ENCODE data around the gene PIK3C2A. TPM values are rescaled to one million over a fixed set of nuclear protein-coding genes. Genes with fewer than 3 reads are reported as not detected.
A peak's percentile ranks its signal among the peaks of the same experiment; 100 is the strongest.
"Not testable (repeated sequence)": the region's sequence is repeated elsewhere in the genome, so short reads cannot be mapped to it uniquely, and the experiment has no call there.

The PIK3C2A gene
- 10 to 100 TPM; 25.7 to 37.3 TPM for total RNA-seq

GRCh38 chr11:17207317-17208256, at the start of gene PIK3C2A:
TSS of gene PIK3C2A (minus strand) at chr11:17207986. CDS start at chr11:17169741, 38,245 bp downstream.
- H3K4me1 Mint-ChIP-seq (ENCODE audit: low read depth in 2 of 2), result peaks cover 30 to 37% of the 10 kb centered on the region in 2 donors
- no peaks in the 10 kb centered on the region for H3K36me3 Mint-ChIP-seq
- peak within 1 kb of the TSS; percentile 96 for H3K4me3 Mint-ChIP-seq
- peak within 1 kb of the TSS; percentile 64 to 95 for H3K27ac Mint-ChIP-seq
- peak; percentile 99 to 100 for ATAC-seq
- H3K27me3 Mint-ChIP-seq, result no peaks in the 10 kb centered on the region
- DNase-seq (ENCODE audit: low spot score), result peak; percentile 96
- H3K9me3 Mint-ChIP-seq, result no peaks in the 10 kb centered on the region

- Mint-ChIP-seq H3K4me3 (no peak overlapping the region), H3K4me1 (ENCODE audit: low read depth in 2 of 2) (no peaks in the 10 kb centered on the region), H3K27ac (no peak overlapping the region), H3K27me3 (peaks cover 3% of the 10 kb centered on the region in 2 donors), H3K36me3 (no peaks in the 10 kb centered on the region), H3K9me3 (no peaks in the 10 kb centered on the region)
- DNase-seq (ENCODE audit: low spot score) (no peak), ATAC-seq (no peak)
Observed at GRCh38 chr11:17257196-17257595, 49.4 kb upstream of the PIK3C2A start.

DNA sequence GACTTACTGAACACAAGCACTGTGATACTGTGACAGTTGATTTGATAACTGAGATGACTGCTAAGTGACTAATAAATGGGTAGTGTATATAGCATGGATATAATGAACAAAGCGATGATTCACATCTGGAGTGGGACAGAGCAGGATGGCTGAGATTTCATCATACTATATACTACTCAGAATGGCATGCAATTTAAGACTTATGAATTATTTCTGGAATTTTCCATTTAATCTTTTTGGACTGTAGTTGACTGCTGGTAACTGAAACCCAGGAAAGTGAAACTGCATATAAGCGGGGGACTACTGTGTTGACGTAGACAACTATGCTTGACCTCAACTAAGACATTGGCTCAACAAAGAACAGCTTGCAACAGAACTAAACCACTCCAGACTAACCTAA, 48.7 kb upstream of the PIK3C2A start:
- no peaks in the 10 kb centered on the region for H3K4me1 Mint-ChIP-seq (ENCODE audit: low read depth in 2 of 2)
- H3K9me3 Mint-ChIP-seq, result no peaks in the 10 kb centered on the region
- ATAC-seq (peak in 1 of 2 donors; percentile 38), DNase-seq (ENCODE audit: low spot score) (no peak)
- no peak overlapping the region for H3K27ac Mint-ChIP-seq
- peaks cover 3 to 9% of the 10 kb centered on the region in 2 donors for H3K27me3 Mint-ChIP-seq
- H3K4me3 Mint-ChIP-seq, result no peak overlapping the region
- no peaks in the 10 kb centered on the region for H3K36me3 Mint-ChIP-seq

DNA sequence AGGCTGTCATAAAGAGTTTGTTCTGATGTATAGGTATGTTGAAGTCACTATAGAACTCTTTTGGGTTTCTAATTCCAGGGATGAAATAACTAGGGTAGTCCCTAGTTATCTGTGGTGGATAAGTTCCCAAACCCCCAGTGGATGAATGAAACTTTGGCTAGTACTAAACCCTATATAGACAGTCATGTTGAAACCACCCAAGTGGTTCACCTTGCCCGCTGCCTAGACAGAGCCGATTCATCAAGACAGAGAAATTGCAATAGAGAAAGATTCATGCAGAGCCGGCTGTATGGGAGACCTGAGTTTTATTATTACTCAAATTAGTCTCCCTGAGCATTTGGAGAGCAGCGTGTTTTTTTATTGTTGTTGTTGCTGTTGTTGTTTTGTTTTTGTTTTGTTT, 44.9 kb upstream of the PIK3C2A start:
- H3K4me1 Mint-ChIP-seq (ENCODE audit: low read depth in 2 of 2), result no peaks in the 10 kb centered on the region
- DNase-seq (ENCODE audit: low spot score) (no peak), ATAC-seq (no peak)
- no peaks in the 10 kb centered on the region for H3K9me3 Mint-ChIP-seq
- H3K4me3 Mint-ChIP-seq, result no peak overlapping the region
- H3K36me3 Mint-ChIP-seq, result no peaks in the 10 kb centered on the region
- H3K27me3 Mint-ChIP-seq, result peaks cover 7 to 24% of the 10 kb centered on the region in 2 donors
- no peak overlapping the region for H3K27ac Mint-ChIP-seq

GRCh38 chr11:17250561-17251350, 43.0 kb upstream of the PIK3C2A start:
- H3K4me3 Mint-ChIP-seq, result no peak overlapping the region
- H3K9me3 Mint-ChIP-seq, result no peaks in the 10 kb centered on the region
- no peak overlapping the region for H3K27ac Mint-ChIP-seq
- ATAC-seq (no peak), DNase-seq (ENCODE audit: low spot score) (no peak)
- peaks cover 7 to 31% of the 10 kb centered on the region in 2 donors for H3K27me3 Mint-ChIP-seq
- no peaks in the 10 kb centered on the region for H3K4me1 Mint-ChIP-seq (ENCODE audit: low read depth in 2 of 2)
- H3K36me3 Mint-ChIP-seq, result no peaks in the 10 kb centered on the region

- Mint-ChIP-seq H3K36me3 (no peaks in the 10 kb centered on the region), H3K4me3 (no peak overlapping the region), H3K27me3 (peaks cover 19 to 24% of the 10 kb centered on the region in 2 donors), H3K9me3 (no peaks in the 10 kb centered on the region), H3K4me1 (ENCODE audit: low read depth in 2 of 2) (peaks cover 8 to 13% of the 10 kb centered on the region in 2 donors), H3K27ac (peak overlapping the region in 1 of 2 donors; percentile 80)
- peak; percentile 82 to 83 for ATAC-seq
- no peak for DNase-seq (ENCODE audit: low spot score)
Observed at GRCh38 chr11:17244046-17244445, 36.3 kb upstream of the PIK3C2A start.

DNA sequence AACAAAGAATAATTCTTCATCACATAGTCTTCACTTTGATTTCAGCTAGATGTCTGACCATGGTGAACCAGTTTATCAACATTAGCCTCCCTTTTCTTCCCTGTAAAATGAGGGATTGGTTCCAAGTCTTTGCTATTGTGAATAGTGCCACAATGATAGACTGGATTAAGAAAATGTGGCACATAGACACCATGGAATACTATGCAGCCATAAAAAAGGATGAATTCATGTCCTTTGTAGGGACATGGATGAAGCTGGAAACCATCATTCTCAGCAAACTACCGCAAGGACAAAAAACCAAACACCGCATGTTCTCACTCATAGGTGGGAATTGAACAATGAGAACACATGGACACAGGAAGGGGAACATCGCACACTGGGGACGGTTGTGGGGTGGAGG, 35.2 kb upstream of the PIK3C2A start:
- H3K9me3 Mint-ChIP-seq; DNase-seq (ENCODE audit: low spot score); H3K36me3 Mint-ChIP-seq; ATAC-seq; H3K4me3 Mint-ChIP-seq; H3K27ac Mint-ChIP-seq: not testable (repeated sequence)
- Mint-ChIP-seq H3K4me1 (ENCODE audit: low read depth in 2 of 2) (peaks cover 8 to 13% of the 10 kb centered on the region in 2 donors), H3K27me3 (peaks cover 23 to 31% of the 10 kb centered on the region in 2 donors)

GRCh38 chr11:17240780-17241179, 33.0 kb upstream of the PIK3C2A start:
- Mint-ChIP-seq H3K36me3 (no peaks in the 10 kb centered on the region), H3K27ac (no peak overlapping the region), H3K4me3 (no peak overlapping the region), H3K4me1 (ENCODE audit: low read depth in 2 of 2) (peaks cover 8 to 13% of the 10 kb centered on the region in 2 donors), H3K9me3 (no peaks in the 10 kb centered on the region), H3K27me3 (peaks cover 19 to 24% of the 10 kb centered on the region in 2 donors)
- no peak for ATAC-seq
- DNase-seq (ENCODE audit: low spot score), result no peak

DNA sequence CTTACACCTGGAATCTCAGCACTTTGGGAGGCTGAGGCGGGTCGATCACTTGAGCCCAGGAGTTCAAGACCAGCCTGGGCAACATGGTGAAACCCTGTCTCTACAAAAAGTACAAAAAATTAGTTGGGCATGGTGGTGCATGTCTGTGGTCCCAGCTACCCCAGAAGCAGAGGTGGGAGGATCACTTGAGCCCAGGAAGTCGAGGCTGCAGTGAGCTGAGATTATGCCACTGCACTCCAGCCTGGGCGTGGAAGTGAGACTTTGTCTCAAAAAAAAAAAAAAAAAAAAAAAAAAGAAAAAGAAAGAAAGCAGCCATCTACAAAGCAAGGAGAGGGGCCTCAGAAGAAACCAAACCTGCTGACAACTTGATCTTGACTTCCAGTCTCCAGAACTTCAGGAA, 32.1 kb upstream of the PIK3C2A start:
- DNase-seq (ENCODE audit: low spot score); H3K9me3 Mint-ChIP-seq; H3K27ac Mint-ChIP-seq; H3K36me3 Mint-ChIP-seq; ATAC-seq; H3K4me3 Mint-ChIP-seq: not testable (repeated sequence)
- peaks cover 8 to 13% of the 10 kb centered on the region in 2 donors for H3K4me1 Mint-ChIP-seq (ENCODE audit: low read depth in 2 of 2)
- peaks cover 19 to 24% of the 10 kb centered on the region in 2 donors for H3K27me3 Mint-ChIP-seq

GRCh38 chr11:17238377-17238776, 30.6 kb upstream of the PIK3C2A start:
- no peaks in the 10 kb centered on the region for H3K9me3 Mint-ChIP-seq
- no peaks in the 10 kb centered on the region for H3K36me3 Mint-ChIP-seq
- peaks cover 16 to 24% of the 10 kb centered on the region in 2 donors for H3K27me3 Mint-ChIP-seq
- peaks cover 0 to 8% of the 10 kb centered on the region in 2 donors for H3K4me1 Mint-ChIP-seq (ENCODE audit: low read depth in 2 of 2)
- no peak overlapping the region for H3K4me3 Mint-ChIP-seq
- DNase-seq (ENCODE audit: low spot score) (no peak), ATAC-seq (no peak)
- no peak overlapping the region for H3K27ac Mint-ChIP-seq

GRCh38 chr11:17233101-17233500, 25.3 kb upstream of the PIK3C2A start:
- Mint-ChIP-seq H3K36me3 (no peaks in the 10 kb centered on the region), H3K4me3 (no peak overlapping the region), H3K27ac (no peak overlapping the region), H3K27me3 (peaks cover under 1 to 2% of the 10 kb centered on the region in 2 donors), H3K4me1 (ENCODE audit: low read depth in 2 of 2) (peaks cover 12 to 19% of the 10 kb centered on the region in 2 donors), H3K9me3 (no peaks in the 10 kb centered on the region)
- ATAC-seq (no peak), DNase-seq (ENCODE audit: low spot score) (no peak)

GRCh38 chr11:17230867-17231851, 23.4 kb upstream of the PIK3C2A start:
- Mint-ChIP-seq H3K36me3 (no peaks in the 10 kb centered on the region), H3K27me3 (peaks cover 0 to 2% of the 10 kb centered on the region in 2 donors), H3K27ac (no peak overlapping the region), H3K4me3 (no peak overlapping the region), H3K4me1 (ENCODE audit: low read depth in 2 of 2) (peaks cover 12 to 19% of the 10 kb centered on the region in 2 donors), H3K9me3 (no peaks in the 10 kb centered on the region)
- peak; percentile 63 for DNase-seq (ENCODE audit: low spot score)
- ATAC-seq, result peak; percentile 85 to 88

All from natural killer cell treated with Interleukin-12 subunit alpha and Interleukin-12 subunit beta and Interleukin-15 and Interleukin-18, amount 100 ng/mL, for 72 hours (primary cell).